ENCODE data around the gene GABRA5.

GRCh38 chr15:26867200-26868007, 542 bp downstream of the GABRA5 start:
- no peak for TF ChIP-seq CTCF (IDR thresholded peaks at IDR 0.05)
- TF ChIP-seq POLR2A (IDR thresholded peaks at IDR 0.05) = no peak
